HepG2 (cell line): ENCODE measurements around the gene ZNF442. TPM values are rescaled to one million over a fixed set of nuclear protein-coding genes. Genes with fewer than 3 reads are reported as not detected.
A peak's percentile ranks its signal among the peaks of the same experiment; 100 is the strongest.

Source experiments
- CENPBD1 ChIP-seq: sonication (generic); formaldehyde crosslinking; IDR thresholded peaks from 2 replicates; pipeline ENCODE4 v1.8.0; 2022; ENCODE audit warnings: missing genetic modification reagents, low read depth, mild to moderate bottlenecking, borderline replicate concordance
- DZIP1 ChIP-seq: sonication (generic); formaldehyde crosslinking; IDR thresholded peaks from 2 replicates; pipeline ENCODE4 v1.5.0; 2020; ENCODE audit warnings: mild to moderate bottlenecking, missing genetic modification reagents
- KAT7 ChIP-seq: IDR thresholded peaks from 2 replicates; pipeline ENCODE4 v1.6.1; 2018; ENCODE audit warnings: borderline replicate concordance, missing compliant biosample characterization
- MAFF ChIP-seq: IDR thresholded peaks from 2 replicates; pipeline ENCODE4 v1.6.1; 2011; ENCODE audit warnings: low read depth, low read length, improper control_type of control experiment
- MED8 ChIP-seq: sonication (generic); formaldehyde crosslinking; IDR thresholded peaks from 2 replicates; pipeline ENCODE4 v1.8.1; 2023; ENCODE audit warnings: mild to moderate bottlenecking, missing genetic modification reagents; ENCODE audit not compliant: insufficient replicate concordance
- PAXIP1 ChIP-seq: sonication (generic); formaldehyde crosslinking; conservative IDR thresholded peaks from 2 replicates; pipeline ENCODE4 v1.4.0; 2020; ENCODE audit warnings: mild to moderate bottlenecking, missing genetic modification reagents, moderate library complexity
- POGZ ChIP-seq: sonication (generic); formaldehyde crosslinking; IDR thresholded peaks from 2 replicates; pipeline ENCODE4 v1.4.0; 2020; ENCODE audit warnings: mild to moderate bottlenecking, missing genetic modification reagents
- SYNCRIP ChIP-seq: fragments of 200-400 bp; formaldehyde crosslinking; IDR thresholded peaks from 2 replicates; pipeline ENCODE4 v1.6.1; 2018; ENCODE audit warnings: mild to moderate bottlenecking, low read depth, low read length; ENCODE audit not compliant: insufficient read depth
- TARDBP ChIP-seq: sonication (generic); formaldehyde crosslinking; IDR thresholded peaks from 2 replicates; pipeline ENCODE4 v1.8.0; 2022; ENCODE audit warnings: mild to moderate bottlenecking, missing genetic modification reagents
- TFAP4 ChIP-seq: sonication (generic); IDR thresholded peaks from 2 replicates; pipeline ENCODE4 v1.6.1; 2016; ENCODE audit warnings: low read depth, borderline replicate concordance
- TP53 ChIP-seq: sonication (generic); formaldehyde crosslinking; conservative IDR thresholded peaks from 2 replicates; pipeline ENCODE4 v1.4.0; 2020; ENCODE audit warnings: missing genetic modification reagents
- ZBTB10 ChIP-seq: sonication (generic); formaldehyde crosslinking; IDR thresholded peaks from 2 replicates; pipeline ENCODE4 v1.4.0; 2020; ENCODE audit warnings: missing genetic modification reagents, borderline replicate concordance
- ZBTB33 ChIP-seq: sonication (generic); formaldehyde crosslinking; IDR thresholded peaks from 2 replicates; pipeline ENCODE4 v1.4.0; 2020; ENCODE audit warnings: missing genetic modification reagents
- ZNF224 ChIP-seq: sonication (generic); formaldehyde crosslinking; IDR thresholded peaks from 2 replicates; pipeline ENCODE4 v1.5.0; 2020; ENCODE audit warnings: mild to moderate bottlenecking, missing genetic modification reagents
- ZNF234 ChIP-seq: sonication (generic); formaldehyde crosslinking; conservative IDR thresholded peaks from 2 replicates; pipeline ENCODE4 v1.5.1; 2020; ENCODE audit warnings: mild to moderate bottlenecking, missing genetic modification reagents
- ZNF296 ChIP-seq: sonication (generic); formaldehyde crosslinking; conservative IDR thresholded peaks from 2 replicates; pipeline ENCODE4 v1.5.0; 2020; ENCODE audit warnings: mild to moderate bottlenecking, missing genetic modification reagents
- ZNF496 ChIP-seq: sonication (generic); formaldehyde crosslinking; IDR thresholded peaks from 2 replicates; pipeline ENCODE4 v1.8.1; 2023; ENCODE audit warnings: mild to moderate bottlenecking, moderate library complexity, missing genetic modification reagents; ENCODE audit not compliant: insufficient replicate concordance
- ZNF562 ChIP-seq: sonication (generic); formaldehyde crosslinking; IDR thresholded peaks from 2 replicates; pipeline ENCODE4 v1.8.0; 2022; ENCODE audit warnings: missing genetic modification reagents, borderline replicate concordance
- polyA plus RNA-seq, 8 experiments: library from polyadenylated mRNA; depleted of rRNA in 3 of 8; stranded (reverse) in 7 of 8; unstranded in 1 of 8; fragments of >200 nt; fragmentation: Illumina TruSeq in 4 of 8; extraction: Trizol in 4 of 8; gene quantifications; 2 replicates each; pipeline versions ENCODE4 v1.2.1 to v1.2.3, GENCODE V29; 2011 to 2016; ENCODE audit warnings: low read depth in 4 of 8, missing spikeins in 1 of 8, mixed read lengths in 1 of 8; ENCODE audit not compliant: insufficient read depth in 1 of 8
- total RNA-seq, 5 experiments: library from RNA; depleted of rRNA; stranded (reverse); fragments of >200 nt; fragmentation: Illumina TruSeq; extraction: Trizol; gene quantifications; 2 replicates each; pipeline ENCODE4 v1.2.3, GENCODE V29; 2016; ENCODE audit warnings: low read depth in 1 of 5

Gene ZNF442
- total and polyA plus RNA-seq, 2 of the 13 experiments (the other 11 are each of a cell fraction or from before 2014, with no cell fraction given) = 1.0 to 6.0 TPM

GRCh38 chr19:12325690-12326089, 39.8 kb downstream of the ZNF442 start (continued):
- TF ChIP-seq ZBTB10 = no peak
- TF ChIP-seq KAT7 = no peak
- no peak for TF ChIP-seq ZNF234 (CRISPR knock-in tag)
- no peak for TF ChIP-seq ZNF224 (CRISPR knock-in tag)
- TF ChIP-seq ZNF296 = no peak
- TF ChIP-seq ZBTB33 = no peak
- TF ChIP-seq MED8 (CRISPR knock-in tag) = no peak
- peak; percentile 43; the same call in 1 of the 2 replicates for TF ChIP-seq TARDBP
- TF ChIP-seq PAXIP1 (CRISPR knock-in tag) = peak; percentile 79
- no peak for TF ChIP-seq TFAP4
- TF ChIP-seq DZIP1 (CRISPR knock-in tag) = no peak
- TF ChIP-seq POGZ (CRISPR knock-in tag) = no peak
- TF ChIP-seq SYNCRIP = no peak
- no peak for TF ChIP-seq ZNF562
- no peak for TF ChIP-seq MAFF
- no peak for TF ChIP-seq TP53
- no peak for TF ChIP-seq ZNF496
- no peak for TF ChIP-seq CENPBD1 (CRISPR knock-in tag)
